ENCODE data around the gene COL11A2.

DNA sequence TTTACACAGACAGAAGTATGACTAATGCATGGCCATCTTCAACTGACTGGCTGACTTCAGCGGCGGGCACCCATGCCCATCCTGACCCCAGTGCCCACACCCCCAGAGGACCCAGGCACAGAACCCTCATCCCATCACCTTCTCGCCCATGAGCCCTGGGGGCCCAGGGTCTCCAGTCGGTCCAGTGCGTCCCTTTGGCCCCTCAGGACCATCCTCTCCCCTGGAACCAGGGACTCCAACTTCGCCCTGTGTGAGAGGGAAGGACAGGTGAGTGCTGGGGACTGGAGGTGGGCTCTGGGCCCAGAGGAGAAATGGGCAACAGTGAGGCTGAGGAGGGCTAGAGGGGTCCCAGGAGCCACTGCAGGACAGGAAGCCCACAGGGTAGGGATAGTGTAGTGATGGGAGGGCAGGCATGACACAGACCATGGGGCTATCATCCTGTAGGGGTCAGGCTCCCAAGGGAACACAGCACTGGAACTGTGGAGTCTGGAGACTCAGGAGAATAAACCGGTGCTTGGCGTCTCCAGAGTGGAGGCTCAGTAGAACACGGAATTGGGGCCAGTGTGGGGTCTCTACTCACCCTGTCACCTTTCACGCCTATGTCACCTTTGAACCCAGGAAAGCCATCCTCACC lies 16.7 kb downstream of the COL11A2 start:
- TF ChIP-seq, protein P1, sequence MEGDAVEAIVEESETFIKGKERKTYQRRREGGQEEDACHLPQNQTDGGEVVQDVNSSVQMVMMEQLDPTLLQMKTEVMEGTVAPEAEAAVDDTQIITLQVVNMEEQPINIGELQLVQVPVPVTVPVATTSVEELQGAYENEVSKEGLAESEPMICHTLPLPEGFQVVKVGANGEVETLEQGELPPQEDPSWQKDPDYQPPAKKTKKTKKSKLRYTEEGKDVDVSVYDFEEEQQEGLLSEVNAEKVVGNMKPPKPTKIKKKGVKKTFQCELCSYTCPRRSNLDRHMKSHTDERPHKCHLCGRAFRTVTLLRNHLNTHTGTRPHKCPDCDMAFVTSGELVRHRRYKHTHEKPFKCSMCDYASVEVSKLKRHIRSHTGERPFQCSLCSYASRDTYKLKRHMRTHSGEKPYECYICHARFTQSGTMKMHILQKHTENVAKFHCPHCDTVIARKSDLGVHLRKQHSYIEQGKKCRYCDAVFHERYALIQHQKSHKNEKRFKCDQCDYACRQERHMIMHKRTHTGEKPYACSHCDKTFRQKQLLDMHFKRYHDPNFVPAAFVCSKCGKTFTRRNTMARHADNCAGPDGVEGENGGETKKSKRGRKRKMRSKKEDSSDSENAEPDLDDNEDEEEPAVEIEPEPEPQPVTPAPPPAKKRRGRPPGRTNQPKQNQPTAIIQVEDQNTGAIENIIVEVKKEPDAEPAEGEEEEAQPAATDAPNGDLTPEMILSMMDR (IDR thresholded peaks at IDR 0.05; ENCODE audit: insufficient read depth, low read length, poor library complexity, severe bottlenecking): no peak
- TF ChIP-seq EZH2phosphoT487 (conservative IDR thresholded peaks at IDR 0.05; ENCODE audit: low read length): no peak

All from SU-DHL-6 (cell line).